ENCODE measurements around the gene TAOK2. TPM values are rescaled to one million over a fixed set of nuclear protein-coding genes. Genes with fewer than 3 reads are reported as not detected.

TAOK2 gene
- total RNA-seq, 1 experiment from 2014 or later = 56.7 TPM

GRCh38 chr16:30025156-30025555 is 51.5 kb downstream of the TAOK2 start (continued):
- no peak for TF ChIP-seq REST (IDR thresholded peaks at IDR 0.05; ENCODE audit: low read depth)
- no peak for TF ChIP-seq SP1 (IDR thresholded peaks at IDR 0.05; ENCODE audit: low read depth)
- TF ChIP-seq EGR1 (IDR thresholded peaks at IDR 0.05; ENCODE audit: low read depth) = no peak
- TF ChIP-seq JUND (IDR thresholded peaks at IDR 0.05) = no peak
- TF ChIP-seq MAX (IDR thresholded peaks at IDR 0.05) = no peak
- no peak for TF ChIP-seq ZFX (IDR thresholded peaks at IDR 0.05)

DNA sequence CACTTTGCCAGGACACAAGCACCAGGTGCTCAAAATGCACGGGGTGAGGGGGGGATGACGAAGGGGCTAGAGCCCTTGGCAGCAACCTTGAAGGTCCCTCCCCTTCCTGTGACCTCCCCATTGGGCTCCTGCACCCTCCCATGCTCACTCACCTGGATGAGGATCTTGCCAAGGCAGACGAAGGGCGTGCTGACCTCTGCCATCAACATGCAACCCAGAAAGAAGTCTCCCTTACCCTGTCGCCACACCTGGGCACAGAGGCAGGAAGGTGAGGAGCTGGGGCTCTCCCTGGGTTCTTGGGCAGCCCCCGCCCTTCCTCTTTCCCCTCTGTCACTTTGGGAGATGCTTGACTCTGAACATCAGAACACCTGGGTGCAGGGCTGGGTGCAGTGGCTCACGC is 51.9 kb downstream of the TAOK2 start:
- TF ChIP-seq FOSL1 (IDR thresholded peaks at IDR 0.05; ENCODE audit: low read depth) (no peak), ELF1 (IDR thresholded peaks at IDR 0.05; ENCODE audit: borderline replicate concordance, low read depth) (no peak), CTCF (IDR thresholded peaks at IDR 0.05 in 2 of 3, conservative IDR thresholded peaks at IDR 0.05 in 1 of 3; ENCODE audit: borderline replicate concordance in 1 of 3, insufficient read depth in 1 of 3, low read depth in 2 of 3, low read length in 2 of 3) (no peak), RAD21 (IDR thresholded peaks at IDR 0.05; ENCODE audit: low read depth) (no peak), ATF3 (IDR thresholded peaks at IDR 0.05) (no peak), CBX3 (IDR thresholded peaks at IDR 0.05; ENCODE audit: low read depth) (no peak), TCF7L2 (IDR thresholded peaks at IDR 0.05; ENCODE audit: borderline replicate concordance, extremely low read depth, insufficient read depth, insufficient read length) (no peak), POLR2A (IDR thresholded peaks at IDR 0.05; ENCODE audit: borderline replicate concordance, extremely low read depth, insufficient read depth, insufficient read length) (no peak), SRF (IDR thresholded peaks at IDR 0.05; ENCODE audit: low read depth) (no peak), CEBPB (IDR thresholded peaks at IDR 0.05; ENCODE audit: low read depth) (no peak), SIN3A (IDR thresholded peaks at IDR 0.05; ENCODE audit: low read depth) (no peak), ZFX (IDR thresholded peaks at IDR 0.05) (no peak), SP1 (IDR thresholded peaks at IDR 0.05; ENCODE audit: low read depth) (no peak), MAX (IDR thresholded peaks at IDR 0.05) (no peak), JUND (IDR thresholded peaks at IDR 0.05) (no peak), EGR1 (IDR thresholded peaks at IDR 0.05; ENCODE audit: low read depth) (no peak)
- TF ChIP-seq, protein P1, sequence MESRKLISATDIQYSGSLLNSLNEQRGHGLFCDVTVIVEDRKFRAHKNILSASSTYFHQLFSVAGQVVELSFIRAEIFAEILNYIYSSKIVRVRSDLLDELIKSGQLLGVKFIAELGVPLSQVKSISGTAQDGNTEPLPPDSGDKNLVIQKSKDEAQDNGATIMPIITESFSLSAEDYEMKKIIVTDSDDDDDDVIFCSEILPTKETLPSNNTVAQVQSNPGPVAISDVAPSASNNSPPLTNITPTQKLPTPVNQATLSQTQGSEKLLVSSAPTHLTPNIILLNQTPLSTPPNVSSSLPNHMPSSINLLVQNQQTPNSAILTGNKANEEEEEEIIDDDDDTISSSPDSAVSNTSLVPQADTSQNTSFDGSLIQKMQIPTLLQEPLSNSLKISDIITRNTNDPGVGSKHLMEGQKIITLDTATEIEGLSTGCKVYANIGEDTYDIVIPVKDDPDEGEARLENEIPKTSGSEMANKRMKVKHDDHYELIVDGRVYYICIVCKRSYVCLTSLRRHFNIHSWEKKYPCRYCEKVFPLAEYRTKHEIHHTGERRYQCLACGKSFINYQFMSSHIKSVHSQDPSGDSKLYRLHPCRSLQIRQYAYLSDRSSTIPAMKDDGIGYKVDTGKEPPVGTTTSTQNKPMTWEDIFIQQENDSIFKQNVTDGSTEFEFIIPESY (IDR thresholded peaks at IDR 0.05; ENCODE audit: extremely low read depth, insufficient replicate concordance, low read length) = no peak
- Histone ChIP-seq H3K79me2 (ENCODE audit: insufficient read depth, low read length) (no peaks in the 10 kb centered on the region), H3K27ac (ENCODE audit: low read depth, low read length) (no peak overlapping the region), H3K4me3 (replicated peaks in 1 of 2; ENCODE audit: low read depth in 1 of 2, low read length in 2 of 2) (no peak overlapping the region), H3K9ac (ENCODE audit: low read length) (no peak overlapping the region), H4K20me1 (ENCODE audit: insufficient read depth) (no peaks in the 10 kb centered on the region), H3K4me2 (ENCODE audit: low read length) (no peak overlapping the region), H3K9me2 (ENCODE audit: insufficient read depth) (no peaks in the 10 kb centered on the region), H2AFZ (ENCODE audit: low read depth, low read length, poor library complexity, severe bottlenecking) (no peak overlapping the region), H3K9me3 (ENCODE audit: control insufficient read depth in 1 of 2, insufficient read depth in 1 of 2, low read depth in 1 of 2, low read length in 2 of 2) (no peaks in the 10 kb centered on the region), H3K27me3 (ENCODE audit: insufficient read depth, low read length) (no peaks in the 10 kb centered on the region), H3K4me1 (ENCODE audit: control insufficient read depth in 1 of 2, insufficient read depth in 2 of 2, low read length in 2 of 2) (peaks cover 0 to 12% of the 10 kb centered on the region in 2 experiments; a peak in 2 of 4 replicates), H3K36me3 (ENCODE audit: control insufficient read depth in 1 of 2, insufficient read depth in 2 of 2, low read length in 2 of 2) (no peaks in the 10 kb centered on the region)
- intact Hi-C loops (cut with micrococcal nuclease) = loop anchor here (10.0 kb wide), 1 partner anchor 911 kb away; no protein-coding TSS in a partner anchor
- no peak for DNase-seq (ENCODE audit: low read depth, low spot score)
- ChIA-PET CTCF (no interaction called here), RAD21 (ENCODE audit: low non-redundant PET in 1 of 2, low total read pairs in 2 of 2, uncharacterized antibody in 2 of 2, unreplicated experiment in 2 of 2) (no interaction called here), POLR2A (no interaction called here)
- BruUV-seq (replicated peaks) = no TSS peak
- no peak for ATAC-seq
